Glutamatergic neuron (in vitro differentiated cells): ENCODE results near the gene IMMP2L. TPM values are rescaled to one million over a fixed set of nuclear protein-coding genes. Genes with fewer than 3 reads are reported as not detected.

Experiments used
- DNase-seq: peaks from one replicate; pipeline ENCODE4 v3.0.0; 2022
- H3K27ac Mint-ChIP-seq: one replicate; pipeline ENCODE4 v1.8.0; 2020; ENCODE audit warnings: mild to moderate bottlenecking, mixed read lengths, inconsistent platforms; ENCODE audit not compliant: unreplicated experiment
- H3K27me3 Mint-ChIP-seq: one replicate; pipeline ENCODE4 v1.8.0; 2020; ENCODE audit warnings: mild to moderate bottlenecking, moderate library complexity, mixed read lengths, inconsistent platforms; ENCODE audit not compliant: unreplicated experiment
- H3K36me3 Mint-ChIP-seq: one replicate; pipeline ENCODE4 v1.8.0; 2020; ENCODE audit warnings: mild to moderate bottlenecking, mixed read lengths, inconsistent platforms; ENCODE audit not compliant: unreplicated experiment
- H3K4me1 Mint-ChIP-seq: one replicate; pipeline ENCODE4 v1.8.0; 2020; ENCODE audit warnings: mild to moderate bottlenecking, low read depth, mixed read lengths, inconsistent platforms; ENCODE audit not compliant: unreplicated experiment
- H3K4me3 Mint-ChIP-seq: one replicate; pipeline ENCODE4 v1.8.0; 2020; ENCODE audit warnings: mild to moderate bottlenecking, mixed read lengths, inconsistent platforms; ENCODE audit not compliant: unreplicated experiment
- H3K9me3 Mint-ChIP-seq: one replicate; pipeline ENCODE4 v1.8.0; 2020; ENCODE audit warnings: mild to moderate bottlenecking, moderate library complexity, mixed read lengths, inconsistent platforms; ENCODE audit not compliant: unreplicated experiment
- CTCF ChIP-seq: fragments of 200-600 bp; sonication (generic); IDR thresholded peaks from one replicate; pipeline ENCODE4 v1.5.0; 2021; ENCODE audit not compliant: partially characterized antibody, unreplicated experiment
- total RNA-seq: library from RNA; stranded (reverse); fragmentation: NEBNext Ultra II Directional; extraction: Animal tissue kit (Norgen Biotek cat#: 25700); gene quantifications from one replicate; pipeline ENCODE4 v1.2.1, GENCODE V29; 2021; ENCODE audit not compliant: unreplicated experiment

IMMP2L gene
- total RNA-seq, 1 donor from 2014 or later = 9.6 TPM

GRCh38 chr7:111568419-111568818, 6.1 kb upstream of the IMMP2L start:
- DNase-seq = no peak
- peaks cover 14% of the 10 kb centered on the region for H3K36me3 Mint-ChIP-seq
- H3K9me3 Mint-ChIP-seq = peaks cover 7% of the 10 kb centered on the region
- no peak overlapping the region for H3K4me3 Mint-ChIP-seq
- H3K27me3 Mint-ChIP-seq = peaks cover 2% of the 10 kb centered on the region
- no peak overlapping the region for H3K27ac Mint-ChIP-seq
- TF ChIP-seq CTCF = no peak
- H3K4me1 Mint-ChIP-seq = no peaks in the 10 kb centered on the region

- DNase-seq = no peak
- H3K36me3 Mint-ChIP-seq = no peaks in the 10 kb centered on the region
- peak overlapping the region; percentile 2 for H3K27ac Mint-ChIP-seq
- H3K4me3 Mint-ChIP-seq = no peak overlapping the region
- no peak for TF ChIP-seq CTCF
- peaks cover 3% of the 10 kb centered on the region for H3K27me3 Mint-ChIP-seq
- peaks cover 2% of the 10 kb centered on the region for H3K9me3 Mint-ChIP-seq
- H3K4me1 Mint-ChIP-seq = peaks cover 2% of the 10 kb centered on the region
These were observed 1.8 kb upstream of the IMMP2L start for GRCh38 chr7:111564078-111564477.

- no peak for DNase-seq
- H3K27me3 Mint-ChIP-seq = peaks cover 3% of the 10 kb centered on the region
- H3K4me1 Mint-ChIP-seq = peaks cover 2% of the 10 kb centered on the region
- TF ChIP-seq CTCF = no peak
- peaks cover 2% of the 10 kb centered on the region for H3K9me3 Mint-ChIP-seq
- H3K4me3 Mint-ChIP-seq = peak overlapping the region; percentile 89
- H3K36me3 Mint-ChIP-seq = peaks cover 5% of the 10 kb centered on the region
- H3K27ac Mint-ChIP-seq = peak overlapping the region; percentile 75
These were observed 713 bp downstream of the IMMP2L start for GRCh38 chr7:111561654-111561903.

- TF ChIP-seq CTCF = no peak
- peaks cover 2% of the 10 kb centered on the region for H3K4me1 Mint-ChIP-seq
- no peak for DNase-seq
- peaks cover 2% of the 10 kb centered on the region for H3K9me3 Mint-ChIP-seq
- H3K36me3 Mint-ChIP-seq = peaks cover 5% of the 10 kb centered on the region
- peak overlapping the region; percentile 75 for H3K27ac Mint-ChIP-seq
- peaks cover 3% of the 10 kb centered on the region for H3K27me3 Mint-ChIP-seq
- H3K4me3 Mint-ChIP-seq = peak overlapping the region; percentile 89
These were observed 1.3 kb downstream of the IMMP2L start for GRCh38 chr7:111560773-111561653.

- Mint-ChIP-seq H3K4me3 (no peak overlapping the region), H3K27ac (no peak overlapping the region), H3K9me3 (peaks cover 2% of the 10 kb centered on the region), H3K4me1 (peaks cover 2% of the 10 kb centered on the region), H3K27me3 (peaks cover 3% of the 10 kb centered on the region), H3K36me3 (peaks cover 5% of the 10 kb centered on the region)
- DNase-seq = no peak
- TF ChIP-seq CTCF = no peak
These were observed 3.3 kb downstream of the IMMP2L start for GRCh38 chr7:111558991-111559390.
